ENCODE data around the gene NOM1.
"Not testable (repeated sequence)": the region's sequence is repeated elsewhere in the genome, so short reads cannot be mapped to it uniquely, and the experiment has no call there.

Gene NOM1

DNA sequence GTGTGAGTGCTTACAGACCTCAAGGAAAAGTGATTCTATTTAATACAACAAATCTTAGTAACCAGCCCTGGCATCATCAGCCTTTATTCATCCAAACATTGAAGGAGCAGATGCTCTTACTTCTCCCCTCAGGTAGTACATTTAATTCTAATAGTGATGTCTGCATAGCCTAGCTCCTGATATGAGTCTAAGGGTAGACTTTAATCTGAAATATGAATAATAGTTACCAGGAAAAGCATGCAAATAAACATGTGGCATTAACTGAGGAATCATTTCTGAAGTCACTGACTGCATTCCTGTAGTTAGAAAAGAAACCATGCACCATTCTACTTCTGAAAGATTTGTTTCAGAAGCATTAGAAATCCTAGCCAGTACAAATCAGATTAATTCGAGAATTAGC is 30.9 kb upstream of the NOM1 start:
- no peak overlapping the region for H3K4me3 ChIP-seq (ENCODE audit: control insufficient read depth, low read depth, low read length)
- DNase-seq (ENCODE audit: low read depth), result no peak
- TF ChIP-seq, protein P1, sequence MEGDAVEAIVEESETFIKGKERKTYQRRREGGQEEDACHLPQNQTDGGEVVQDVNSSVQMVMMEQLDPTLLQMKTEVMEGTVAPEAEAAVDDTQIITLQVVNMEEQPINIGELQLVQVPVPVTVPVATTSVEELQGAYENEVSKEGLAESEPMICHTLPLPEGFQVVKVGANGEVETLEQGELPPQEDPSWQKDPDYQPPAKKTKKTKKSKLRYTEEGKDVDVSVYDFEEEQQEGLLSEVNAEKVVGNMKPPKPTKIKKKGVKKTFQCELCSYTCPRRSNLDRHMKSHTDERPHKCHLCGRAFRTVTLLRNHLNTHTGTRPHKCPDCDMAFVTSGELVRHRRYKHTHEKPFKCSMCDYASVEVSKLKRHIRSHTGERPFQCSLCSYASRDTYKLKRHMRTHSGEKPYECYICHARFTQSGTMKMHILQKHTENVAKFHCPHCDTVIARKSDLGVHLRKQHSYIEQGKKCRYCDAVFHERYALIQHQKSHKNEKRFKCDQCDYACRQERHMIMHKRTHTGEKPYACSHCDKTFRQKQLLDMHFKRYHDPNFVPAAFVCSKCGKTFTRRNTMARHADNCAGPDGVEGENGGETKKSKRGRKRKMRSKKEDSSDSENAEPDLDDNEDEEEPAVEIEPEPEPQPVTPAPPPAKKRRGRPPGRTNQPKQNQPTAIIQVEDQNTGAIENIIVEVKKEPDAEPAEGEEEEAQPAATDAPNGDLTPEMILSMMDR (conservative IDR thresholded peaks at IDR 0.05; ENCODE audit: control insufficient read depth, insufficient read depth, low read depth, low read length), result no peak

DNA sequence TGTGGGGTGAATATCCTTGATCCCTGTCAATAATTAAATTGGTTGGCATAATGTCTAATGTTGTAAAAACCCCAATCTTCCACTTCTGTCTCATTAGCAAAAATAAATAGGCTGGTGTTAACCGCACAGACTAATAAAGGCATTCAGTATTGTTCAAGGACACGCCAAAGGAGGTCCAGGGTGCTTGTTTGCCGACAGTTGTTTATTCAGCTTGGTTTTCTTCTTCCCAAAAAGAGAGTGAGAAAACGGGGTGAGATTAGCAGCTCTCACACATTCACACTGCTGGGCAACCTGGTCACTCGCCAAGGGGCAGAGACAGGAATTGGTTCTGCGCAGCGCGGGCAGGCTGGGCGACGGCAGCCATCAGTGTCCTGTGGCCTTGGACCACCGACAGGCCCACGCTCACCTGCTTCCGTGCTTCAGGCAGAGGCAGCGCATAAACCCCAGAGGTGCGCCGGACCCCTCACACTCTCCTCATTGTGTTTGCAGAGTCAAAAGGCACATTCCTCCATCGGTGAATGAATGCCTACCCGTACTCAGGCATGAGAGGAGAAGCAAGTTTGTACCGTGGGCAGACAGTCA is 30.3 kb upstream of the NOM1 start:
- no peak for DNase-seq (ENCODE audit: low read depth)
- TF ChIP-seq, protein P1 (conservative IDR thresholded peaks at IDR 0.05; ENCODE audit: control insufficient read depth, insufficient read depth, low read depth, low read length), result no peak
- H3K4me3 ChIP-seq (ENCODE audit: control insufficient read depth, low read depth, low read length), result no peak overlapping the region

DNA sequence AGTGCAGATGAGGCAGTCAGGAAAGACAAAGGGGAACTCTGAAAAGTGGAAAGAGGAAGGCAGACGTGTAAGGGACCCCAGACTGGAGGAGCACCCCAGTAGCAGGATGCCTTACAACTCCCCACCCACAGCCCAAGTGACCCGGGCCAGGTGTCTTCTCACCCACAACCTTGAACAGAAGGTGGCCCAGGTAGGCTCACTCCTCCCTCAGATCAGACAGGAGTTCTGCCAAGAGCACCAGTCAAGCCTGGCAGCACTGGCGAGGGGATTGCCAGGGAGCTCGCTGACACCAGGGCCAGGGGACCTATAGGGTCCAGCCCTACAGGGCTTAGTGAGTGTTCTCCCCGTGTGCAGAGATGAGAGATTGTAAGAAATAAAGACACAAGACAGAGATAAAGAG is 29.4 kb upstream of the NOM1 start:
- no peak overlapping the region for H3K4me3 ChIP-seq (ENCODE audit: control insufficient read depth, low read depth, low read length)
- TF ChIP-seq, protein P1 (conservative IDR thresholded peaks at IDR 0.05; ENCODE audit: control insufficient read depth, insufficient read depth, low read depth, low read length), result no peak
- no peak for DNase-seq (ENCODE audit: low read depth)

DNA sequence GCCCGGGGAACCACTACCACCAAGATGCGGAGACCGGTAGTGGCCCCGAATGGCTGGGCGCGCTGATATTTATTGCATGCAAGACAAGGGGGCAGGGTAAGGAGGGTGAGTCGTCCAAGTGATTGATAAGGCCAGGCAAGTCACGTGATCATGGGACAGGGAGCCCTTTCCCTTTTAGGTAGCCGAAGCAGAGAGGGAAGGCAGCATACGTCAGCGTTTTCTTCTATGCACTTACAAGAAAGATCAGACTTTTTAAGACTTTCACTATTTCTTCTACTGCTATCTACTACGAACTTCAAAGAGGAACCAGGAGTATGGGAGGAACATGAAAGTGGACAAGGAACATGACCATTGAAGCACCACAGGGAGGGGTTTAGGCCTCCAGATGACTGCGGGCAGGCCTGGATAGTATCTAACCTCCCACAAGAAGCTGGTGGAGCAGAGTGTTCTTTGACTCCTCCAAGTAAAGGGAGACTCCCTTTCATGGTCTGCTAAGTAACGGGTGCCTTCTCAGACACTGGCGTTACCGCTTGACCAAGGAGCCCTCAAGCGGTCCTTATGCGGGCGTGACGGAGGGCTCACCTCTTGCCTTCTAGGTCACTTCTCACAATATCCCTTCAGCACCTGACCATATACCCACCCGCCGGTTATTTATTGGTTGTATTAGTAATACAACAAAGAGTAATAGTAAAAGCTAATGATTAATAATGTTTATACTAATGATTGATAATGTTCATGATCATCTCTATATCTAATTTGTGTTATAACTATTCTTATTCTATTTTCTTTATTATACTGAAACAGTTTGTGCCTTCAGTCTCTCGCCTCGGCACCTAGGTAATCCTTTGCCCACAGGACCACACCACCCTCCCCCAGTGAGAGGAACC is 28.8 kb upstream of the NOM1 start:
- not testable (repeated sequence) for H3K4me3 ChIP-seq (ENCODE audit: control insufficient read depth, low read depth, low read length); DNase-seq (ENCODE audit: low read depth)

DNA sequence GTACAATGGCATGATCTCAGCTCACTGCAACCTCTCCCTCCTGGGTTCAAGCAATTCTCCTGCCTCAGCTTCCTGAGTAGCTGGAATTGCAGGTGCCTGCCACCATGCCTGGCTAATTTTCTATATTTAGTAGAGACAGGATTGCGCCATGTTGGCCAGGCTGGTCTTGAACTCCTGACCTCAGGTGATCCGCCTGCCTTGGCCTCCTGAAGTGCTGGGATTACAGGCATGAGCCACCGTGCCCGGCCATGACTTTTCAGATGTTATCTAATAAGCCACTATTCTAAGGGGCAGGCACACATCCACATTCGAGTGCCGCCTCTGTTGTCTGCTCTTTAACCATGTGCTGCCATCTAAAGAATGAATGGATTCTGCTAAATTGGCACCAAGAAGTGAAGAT is 27.2 kb upstream of the NOM1 start:
- not testable (repeated sequence) for H3K4me3 ChIP-seq (ENCODE audit: control insufficient read depth, low read depth, low read length)

DNA sequence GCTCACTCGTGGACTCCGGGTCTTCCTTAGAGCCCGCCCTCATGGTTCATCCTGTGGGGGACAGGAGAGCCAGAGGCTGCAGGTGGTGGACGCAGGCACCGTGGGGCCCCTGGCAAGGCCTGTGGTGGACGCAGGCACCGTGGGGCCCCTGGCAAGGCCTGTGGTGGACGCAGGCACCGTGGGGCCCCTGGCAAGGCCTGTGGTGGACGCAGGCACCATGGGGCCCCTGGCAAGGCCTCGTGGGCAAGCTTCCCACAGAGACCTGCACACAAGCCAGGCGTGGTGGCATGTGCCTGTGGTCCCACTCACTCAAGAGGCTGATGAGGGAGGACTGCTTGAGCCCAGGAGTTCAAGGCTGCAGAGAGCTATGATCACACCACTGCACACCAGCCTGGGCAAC is 23.7 kb upstream of the NOM1 start:
- H3K4me3 ChIP-seq (ENCODE audit: control insufficient read depth, low read depth, low read length); DNase-seq (ENCODE audit: low read depth): not testable (repeated sequence)

More for the DNA sequence above, 27.2 kb upstream of the NOM1 start:
- DNase-seq (ENCODE audit: low read depth), result not testable (repeated sequence)

DNA sequence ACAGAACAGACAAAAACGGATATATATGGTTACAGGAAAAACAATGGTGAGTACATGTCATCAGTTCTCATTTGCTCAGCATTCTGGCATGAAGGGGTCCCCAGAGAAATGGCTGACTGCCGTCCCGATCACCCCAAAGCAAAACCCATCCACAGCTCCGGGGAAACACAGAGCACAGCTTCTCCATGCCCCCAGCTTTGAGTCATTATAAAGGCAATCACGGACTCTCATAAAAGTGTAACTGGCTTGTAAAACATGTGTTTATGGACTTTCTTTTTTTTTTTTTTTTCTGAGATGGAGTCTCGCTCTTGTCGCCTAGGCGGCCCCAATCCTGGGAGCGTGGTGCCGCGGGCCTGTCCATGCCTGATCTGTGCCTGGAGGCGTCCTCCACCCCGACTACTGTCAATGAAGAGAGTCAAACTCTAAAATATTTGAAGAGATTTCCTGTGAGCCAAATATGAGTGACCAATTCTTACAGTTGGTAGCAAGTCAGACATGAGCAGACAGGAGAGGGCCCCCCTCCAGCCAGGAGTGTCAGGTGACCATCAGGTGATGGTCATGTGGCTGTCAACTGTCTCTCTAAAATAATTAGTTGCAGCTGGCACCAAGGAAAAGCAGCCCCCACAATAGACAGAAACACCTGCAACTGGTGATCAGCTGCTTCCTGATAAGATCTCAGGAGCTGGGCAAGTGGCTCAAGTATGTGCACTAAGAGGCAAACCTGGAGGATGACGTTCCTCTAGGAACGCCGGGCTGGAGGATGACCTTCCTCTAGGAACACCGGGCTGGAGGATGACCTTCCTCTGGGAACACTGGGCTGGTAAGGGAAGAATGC is 21.7 kb upstream of the NOM1 start:
- peak; percentile 33 for DNase-seq (ENCODE audit: low read depth)
- TF ChIP-seq, protein P1 (conservative IDR thresholded peaks at IDR 0.05; ENCODE audit: control insufficient read depth, insufficient read depth, low read depth, low read length), result no peak
- H3K4me3 ChIP-seq (ENCODE audit: control insufficient read depth, low read depth, low read length), result no peak overlapping the region

DNA sequence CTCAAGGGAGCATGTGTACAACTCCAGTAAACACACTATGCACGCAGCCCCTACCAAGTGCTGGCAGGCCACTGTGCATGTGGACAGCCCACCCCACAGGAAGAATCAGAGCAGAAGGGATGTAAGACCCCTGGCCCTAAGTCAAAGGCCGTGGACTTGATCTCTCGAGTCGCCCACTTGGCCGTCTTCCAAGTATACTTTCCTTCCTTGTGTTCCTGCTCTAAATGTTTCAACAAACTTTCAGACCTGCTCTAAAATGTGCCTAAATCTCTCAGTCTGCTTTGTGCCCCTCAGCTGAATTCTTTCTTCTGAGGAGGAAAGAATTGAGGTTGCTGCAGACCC is 21.1 kb upstream of the NOM1 start:
- no peak for DNase-seq (ENCODE audit: low read depth)
- TF ChIP-seq, protein P1 (conservative IDR thresholded peaks at IDR 0.05; ENCODE audit: control insufficient read depth, insufficient read depth, low read depth, low read length), result no peak
- no peak overlapping the region for H3K4me3 ChIP-seq (ENCODE audit: control insufficient read depth, low read depth, low read length)

Data from fibroblast of mammary gland (primary cell).